AG09319 (cell line): ENCODE results near the gene CERKL.

ENCODE experiments used
- DNase-seq: peaks from one replicate; pipeline ENCODE4 v3.0.0-alpha.2; 2010; ENCODE audit warnings: low read depth; ENCODE audit errors: extremely low read depth
- TF ChIP-seq, protein P1 (sequence below): IDR thresholded peaks from 2 replicates; pipeline ENCODE4 v1.5.1; 2011; ENCODE audit warnings: low read depth, mild to moderate bottlenecking, inconsistent platforms, low read length, moderate library complexity

CERKL gene

DNA sequence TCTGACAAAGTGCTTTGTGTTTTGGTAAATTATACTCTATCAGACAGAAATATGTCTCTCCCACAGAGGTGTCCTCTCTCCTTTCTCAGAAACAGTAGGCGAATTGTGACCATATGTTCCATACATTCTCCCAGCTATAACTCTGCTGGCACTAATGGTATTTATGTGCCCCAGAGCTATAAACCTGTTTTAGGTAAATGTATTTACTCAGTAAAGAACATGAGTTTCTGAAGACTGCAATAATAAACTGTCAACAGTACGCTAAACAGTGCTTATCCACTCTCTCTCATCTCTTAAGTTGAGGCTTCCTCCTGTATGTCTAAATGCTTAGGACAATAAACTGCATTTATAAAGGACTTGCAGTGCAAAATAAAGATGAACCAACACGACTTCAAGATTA is 141.2 kb downstream of the CERKL start:
- no peak for DNase-seq
- TF ChIP-seq, protein P1, sequence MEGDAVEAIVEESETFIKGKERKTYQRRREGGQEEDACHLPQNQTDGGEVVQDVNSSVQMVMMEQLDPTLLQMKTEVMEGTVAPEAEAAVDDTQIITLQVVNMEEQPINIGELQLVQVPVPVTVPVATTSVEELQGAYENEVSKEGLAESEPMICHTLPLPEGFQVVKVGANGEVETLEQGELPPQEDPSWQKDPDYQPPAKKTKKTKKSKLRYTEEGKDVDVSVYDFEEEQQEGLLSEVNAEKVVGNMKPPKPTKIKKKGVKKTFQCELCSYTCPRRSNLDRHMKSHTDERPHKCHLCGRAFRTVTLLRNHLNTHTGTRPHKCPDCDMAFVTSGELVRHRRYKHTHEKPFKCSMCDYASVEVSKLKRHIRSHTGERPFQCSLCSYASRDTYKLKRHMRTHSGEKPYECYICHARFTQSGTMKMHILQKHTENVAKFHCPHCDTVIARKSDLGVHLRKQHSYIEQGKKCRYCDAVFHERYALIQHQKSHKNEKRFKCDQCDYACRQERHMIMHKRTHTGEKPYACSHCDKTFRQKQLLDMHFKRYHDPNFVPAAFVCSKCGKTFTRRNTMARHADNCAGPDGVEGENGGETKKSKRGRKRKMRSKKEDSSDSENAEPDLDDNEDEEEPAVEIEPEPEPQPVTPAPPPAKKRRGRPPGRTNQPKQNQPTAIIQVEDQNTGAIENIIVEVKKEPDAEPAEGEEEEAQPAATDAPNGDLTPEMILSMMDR, result no peak

DNA sequence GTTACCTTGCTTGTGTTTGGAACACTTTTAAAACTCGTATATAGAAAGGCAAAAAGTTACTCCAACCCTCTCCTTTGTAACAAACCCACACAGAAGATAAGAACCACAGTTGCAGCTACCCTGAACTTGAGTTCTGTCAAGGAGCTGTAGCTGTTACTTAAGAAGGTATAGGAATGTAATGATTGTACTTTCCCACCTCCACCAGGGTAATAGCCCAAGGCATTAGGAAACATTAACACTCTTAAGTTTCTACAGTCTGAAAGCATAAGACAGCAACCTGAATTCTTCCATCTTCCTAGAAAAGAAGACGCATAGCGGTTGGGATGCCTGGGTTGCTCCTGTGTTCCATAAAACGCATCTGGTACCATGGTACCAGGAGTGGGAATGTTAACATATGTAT is 156.7 kb downstream of the CERKL start:
- TF ChIP-seq, protein P1, result no peak
- DNase-seq, result no peak

DNA sequence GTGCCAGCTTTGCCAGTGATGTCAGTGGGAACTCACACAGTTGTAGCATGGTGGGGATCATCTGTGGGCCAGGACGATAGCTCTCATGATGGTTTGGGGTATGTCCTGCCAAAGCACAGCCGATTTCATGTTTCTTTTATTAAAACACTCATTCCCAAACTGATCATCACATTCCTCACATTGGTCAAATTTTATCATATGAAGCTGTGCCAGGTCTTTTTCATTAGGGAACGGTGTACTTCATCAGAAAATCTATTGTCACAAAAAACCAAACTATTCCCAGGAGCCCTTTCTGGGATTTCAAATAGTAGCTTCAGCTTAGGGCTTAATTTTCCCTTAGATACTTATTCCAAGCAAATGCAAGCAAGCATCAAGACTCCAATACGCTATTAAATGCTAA is 157.7 kb downstream of the CERKL start:
- DNase-seq, result no peak
- TF ChIP-seq, protein P1, result no peak
